H9 (cell line): ENCODE measurements around the gene NOTCH2NLA. TPM values are rescaled to one million over a fixed set of nuclear protein-coding genes. Genes with fewer than 3 reads are reported as not detected.
"Not testable (repeated sequence)": the region's sequence is repeated elsewhere in the genome, so short reads cannot be mapped to it uniquely, and the experiment has no call there.

Experiments used
- DNase-seq: peaks from one replicate; pipeline ENCODE4 v3.0.0-alpha.2; 2017
- H2AFZ ChIP-seq: one replicate; pipeline ENCODE4 v1.6.1; 2013; ENCODE audit warnings: mild to moderate bottlenecking, low read length, control low read depth, moderate library complexity
- H2AK5ac ChIP-seq: 2 replicates; pipeline ENCODE4 v1.6.1; 2013; ENCODE audit warnings: low read length, control low read depth, mixed read lengths; ENCODE audit not compliant: insufficient read length
- H2BK120ac ChIP-seq: one replicate; pipeline ENCODE4 v1.6.1; 2013; ENCODE audit warnings: low read depth, mild to moderate bottlenecking, low read length, control low read depth, inconsistent platforms; ENCODE audit not compliant: poor library complexity, severe bottlenecking
- H2BK12ac ChIP-seq: 2 replicates; pipeline ENCODE4 v1.6.1; 2013; ENCODE audit warnings: low read length, control low read depth, mixed read lengths, low read depth; ENCODE audit not compliant: insufficient read length
- H2BK15ac ChIP-seq: 2 replicates; pipeline ENCODE4 v1.6.1; 2013; ENCODE audit warnings: low read depth, low read length, control low read depth
- H2BK20ac ChIP-seq: one replicate; pipeline ENCODE4 v1.6.1; 2013; ENCODE audit warnings: low read depth, mild to moderate bottlenecking, low read length, control low read depth, inconsistent platforms; ENCODE audit not compliant: poor library complexity, severe bottlenecking
- H2BK5ac ChIP-seq: 2 replicates; pipeline ENCODE4 v1.6.1; 2013; ENCODE audit warnings: low read length, control low read depth, mixed read lengths; ENCODE audit not compliant: insufficient read length
- H3K14ac ChIP-seq: 2 replicates; pipeline ENCODE4 v1.6.1; 2013; ENCODE audit warnings: low read length, control low read depth; ENCODE audit not compliant: insufficient read depth
- H3K18ac ChIP-seq: 2 replicates; pipeline ENCODE4 v1.6.1; 2013; ENCODE audit warnings: low read depth, mild to moderate bottlenecking, mixed read lengths, low read length, control low read depth; ENCODE audit not compliant: insufficient read length
- H3K23ac ChIP-seq: 2 replicates; pipeline ENCODE4 v1.6.1; 2013; ENCODE audit warnings: low read length, control low read depth, mixed read lengths, low read depth; ENCODE audit not compliant: insufficient read length
- H3K23me2 ChIP-seq: 2 replicates; pipeline ENCODE4 v1.6.1; 2013; ENCODE audit warnings: low read depth, mild to moderate bottlenecking, mixed read lengths, low read length, control low read depth; ENCODE audit not compliant: insufficient read length, poor library complexity, severe bottlenecking
- H3K27ac ChIP-seq: 2 replicates; pipeline ENCODE4 v1.5.1; 2013; ENCODE audit warnings: low read length, control low read depth, mixed read lengths, low read depth; ENCODE audit not compliant: insufficient read length
- H3K27me3 ChIP-seq: 2 replicates; pipeline ENCODE4 v1.6.1; 2013; ENCODE audit warnings: low read length, control low read depth, inconsistent platforms; ENCODE audit not compliant: insufficient read depth
- H3K4ac ChIP-seq: 2 replicates; pipeline ENCODE4 v1.6.1; 2013; ENCODE audit warnings: low read depth, mild to moderate bottlenecking, control low read depth, inconsistent platforms, low read length, moderate library complexity
- H3K4me1 ChIP-seq: 2 replicates; pipeline ENCODE4 v1.6.1; 2013; ENCODE audit warnings: low read length, control low read depth, inconsistent platforms; ENCODE audit not compliant: insufficient read depth
- H3K4me2 ChIP-seq: 2 replicates; pipeline ENCODE4 v1.6.1; 2013; ENCODE audit warnings: low read length, control low read depth, mixed read lengths; ENCODE audit not compliant: insufficient read length, insufficient read depth
- H3K56ac ChIP-seq: 2 replicates; pipeline ENCODE4 v1.6.1; 2013; ENCODE audit warnings: low read depth, mild to moderate bottlenecking, mixed read lengths, low read length, control low read depth; ENCODE audit not compliant: insufficient read length
- H3K79me1 ChIP-seq: 2 replicates; pipeline ENCODE4 v1.6.1; 2013; ENCODE audit warnings: low read depth, mild to moderate bottlenecking, moderate library complexity, low read length, control low read depth, inconsistent platforms; ENCODE audit not compliant: insufficient read depth, poor library complexity, severe bottlenecking
- H3K79me2 ChIP-seq: 2 replicates; pipeline ENCODE4 v1.6.1; 2013; ENCODE audit warnings: low read length, control low read depth, inconsistent platforms; ENCODE audit not compliant: insufficient read depth
- H3K9ac ChIP-seq: 2 replicates; pipeline ENCODE4 v1.6.1; 2013; ENCODE audit warnings: low read length, control low read depth, mixed read lengths; ENCODE audit not compliant: insufficient read length; ENCODE audit errors: extremely low read depth
- H3K9me3 ChIP-seq: one replicate; pipeline ENCODE4 v1.6.1; 2013; ENCODE audit warnings: low read depth, low read length, inconsistent platforms; ENCODE audit not compliant: control insufficient read depth
- H3T11ph ChIP-seq: one replicate; pipeline ENCODE4 v1.6.1; 2013; ENCODE audit warnings: mild to moderate bottlenecking, low read length, control low read depth, inconsistent platforms
- H4K20me1 ChIP-seq: one replicate; pipeline ENCODE4 v1.6.1; 2013; ENCODE audit not compliant: control insufficient read depth, insufficient read length, insufficient read depth
- H4K5ac ChIP-seq: 2 replicates; pipeline ENCODE4 v1.6.1; 2013; ENCODE audit warnings: low read depth, mild to moderate bottlenecking, mixed read lengths, low read length, control low read depth; ENCODE audit not compliant: insufficient read length
- H4K8ac ChIP-seq: replicated peaks from 2 replicates; pipeline ENCODE4 v1.6.1; 2013; ENCODE audit warnings: low read length, control low read depth, mixed read lengths, low read depth; ENCODE audit not compliant: insufficient read length
- H4K91ac ChIP-seq: 2 replicates; pipeline ENCODE4 v1.6.1; 2013; ENCODE audit warnings: low read depth, mild to moderate bottlenecking, moderate library complexity, mixed read lengths, low read length, control low read depth; ENCODE audit not compliant: insufficient read length
- H3K27ac Mint-ChIP-seq, 3 experiments: 2 replicates in 2 of 3; 3 replicates in 1 of 3; pipeline ENCODE4 v1.8.0; 2020 to 2021; ENCODE audit warnings: mixed read lengths in 3 of 3, mild to moderate bottlenecking in 1 of 3, moderate library complexity in 1 of 3
- H3K27me3 Mint-ChIP-seq: 2 replicates; pipeline ENCODE4 v1.8.0; 2021; ENCODE audit warnings: low read depth, mild to moderate bottlenecking, moderate library complexity, mixed read lengths
- H3K36me3 Mint-ChIP-seq, 3 experiments: 2 replicates in 2 of 3; 3 replicates in 1 of 3; pipeline ENCODE4 v1.8.0; 2020 to 2021; ENCODE audit warnings: low read depth in 3 of 3, mixed read lengths in 3 of 3; ENCODE audit not compliant: insufficient read depth in 1 of 3
- H3K4me1 Mint-ChIP-seq, 2 experiments: 2 replicates each; pipeline ENCODE4 v1.8.0; 2020; ENCODE audit warnings: mixed read lengths in 2 of 2
- H3K4me3 Mint-ChIP-seq, 2 experiments: 2 replicates in 1 of 2; 3 replicates in 1 of 2; pipeline ENCODE4 v1.8.0; 2020 to 2021; ENCODE audit warnings: mild to moderate bottlenecking in 2 of 2, mixed read lengths in 2 of 2, moderate library complexity in 1 of 2
- H3K9me3 Mint-ChIP-seq, 2 experiments: 2 replicates in 1 of 2; 3 replicates in 1 of 2; pipeline ENCODE4 v1.8.0; 2020; ENCODE audit warnings: mild to moderate bottlenecking in 2 of 2, mixed read lengths in 2 of 2, moderate library complexity in 1 of 2
- WGBS: extraction: QIAGEN DNeasy Blood & Tissue Kit; methylation state at CpG from one replicate; pipeline ENCODE4 v1.1.7; 2013; ENCODE audit warnings: missing lambda C conversion rate, low lambda C conversion rate, mixed read lengths; ENCODE audit not compliant: insufficient read length; ENCODE audit errors: extremely low coverage; 5-methylcytosine and 5-hydroxymethylcytosine counted together
- total RNA-seq: library from RNA; stranded (reverse); gene quantifications from 2 replicates; pipeline ENCODE4 v1.2.1, GENCODE V29; 2021

NOTCH2NLA gene
- total RNA-seq, 1 experiment from 2014 or later, result 9.9 TPM

GRCh38 chr1:146167740-146168139 is 61.1 kb downstream of the NOTCH2NLA start:
- WGBS, result no CpG with 5 or more reads among the region's 1 CpG
- H4K5ac ChIP-seq, DNase-seq: not testable (repeated sequence)

GRCh38 chr1:146167273-146167672 is 61.5 kb downstream of the NOTCH2NLA start:
- H3K14ac ChIP-seq, H3K36me3 Mint-ChIP-seq, H2AK5ac ChIP-seq, H3K9ac ChIP-seq, H3K27me3 Mint-ChIP-seq, H3K18ac ChIP-seq, H2BK20ac ChIP-seq, H2BK120ac ChIP-seq, H4K8ac ChIP-seq, H3K4ac ChIP-seq, H3K27ac Mint-ChIP-seq, DNase-seq, H4K5ac ChIP-seq, H3K4me1 Mint-ChIP-seq, H2BK12ac ChIP-seq, H3T11ph ChIP-seq, H3K4me2 ChIP-seq, H3K4me1 ChIP-seq, H3K79me1 ChIP-seq, H3K4me3 Mint-ChIP-seq, H3K79me2 ChIP-seq, H3K27me3 ChIP-seq, H3K9me3 ChIP-seq, H4K20me1 ChIP-seq, H3K23ac ChIP-seq, H3K56ac ChIP-seq, H4K91ac ChIP-seq, H3K23me2 ChIP-seq, H2BK15ac ChIP-seq, H2BK5ac ChIP-seq, H3K9me3 Mint-ChIP-seq, H2AFZ ChIP-seq, H3K27ac ChIP-seq: not testable (repeated sequence)
- no CpG with 5 or more reads among the region's 1 CpG for WGBS

More at GRCh38 chr1:146167740-146168139, 61.1 kb downstream of the NOTCH2NLA start:
- not testable (repeated sequence) for H3K4ac ChIP-seq, H3K23ac ChIP-seq, H2AK5ac ChIP-seq, H3T11ph ChIP-seq, H3K56ac ChIP-seq, H2BK12ac ChIP-seq, H2BK120ac ChIP-seq, H3K9me3 Mint-ChIP-seq, H4K8ac ChIP-seq, H3K23me2 ChIP-seq, H2BK5ac ChIP-seq, H3K79me2 ChIP-seq, H3K79me1 ChIP-seq, H3K18ac ChIP-seq, H3K9ac ChIP-seq, H4K20me1 ChIP-seq, H3K27me3 Mint-ChIP-seq, H3K27ac Mint-ChIP-seq, H2AFZ ChIP-seq, H3K4me2 ChIP-seq, H3K4me1 ChIP-seq, H4K91ac ChIP-seq, H3K27me3 ChIP-seq, H2BK20ac ChIP-seq, H3K4me3 Mint-ChIP-seq, H3K14ac ChIP-seq, H3K9me3 ChIP-seq, H3K27ac ChIP-seq, H3K36me3 Mint-ChIP-seq, H3K4me1 Mint-ChIP-seq, H2BK15ac ChIP-seq
